VCaP (cell line): ENCODE results near the gene RET.

Experiments used
- H3K27ac ChIP-seq: fragments of 450-650 bp; 2 replicates; pipeline ENCODE4 v1.5.1; 2017
- TF ChIP-seq, protein P1 (sequence below): fragments of 450-650 bp; conservative IDR thresholded peaks from 2 replicates; pipeline ENCODE4 v1.5.1; 2017; ENCODE audit warnings: mild to moderate bottlenecking, moderate library complexity

RET gene

DNA sequence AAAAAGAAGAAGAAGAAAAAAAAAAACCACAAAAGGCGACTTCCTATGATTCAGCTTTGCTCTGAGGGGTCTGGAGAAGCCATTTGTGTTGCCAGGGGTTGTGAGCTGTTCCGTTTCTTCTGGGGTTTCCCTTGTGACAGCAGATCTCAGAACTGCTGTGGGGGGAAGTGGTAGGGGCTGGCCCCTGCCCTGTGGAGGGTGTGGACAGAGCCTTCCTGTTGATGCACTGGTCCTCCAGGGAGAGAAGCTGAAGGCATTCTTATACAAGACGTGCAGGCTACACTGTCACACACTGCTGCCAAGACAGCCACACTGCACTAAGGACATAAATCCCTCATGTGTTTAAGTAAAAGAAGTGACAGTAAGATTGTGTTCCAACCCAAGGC lies 44.1 kb downstream of the RET start:
- TF ChIP-seq, protein P1, sequence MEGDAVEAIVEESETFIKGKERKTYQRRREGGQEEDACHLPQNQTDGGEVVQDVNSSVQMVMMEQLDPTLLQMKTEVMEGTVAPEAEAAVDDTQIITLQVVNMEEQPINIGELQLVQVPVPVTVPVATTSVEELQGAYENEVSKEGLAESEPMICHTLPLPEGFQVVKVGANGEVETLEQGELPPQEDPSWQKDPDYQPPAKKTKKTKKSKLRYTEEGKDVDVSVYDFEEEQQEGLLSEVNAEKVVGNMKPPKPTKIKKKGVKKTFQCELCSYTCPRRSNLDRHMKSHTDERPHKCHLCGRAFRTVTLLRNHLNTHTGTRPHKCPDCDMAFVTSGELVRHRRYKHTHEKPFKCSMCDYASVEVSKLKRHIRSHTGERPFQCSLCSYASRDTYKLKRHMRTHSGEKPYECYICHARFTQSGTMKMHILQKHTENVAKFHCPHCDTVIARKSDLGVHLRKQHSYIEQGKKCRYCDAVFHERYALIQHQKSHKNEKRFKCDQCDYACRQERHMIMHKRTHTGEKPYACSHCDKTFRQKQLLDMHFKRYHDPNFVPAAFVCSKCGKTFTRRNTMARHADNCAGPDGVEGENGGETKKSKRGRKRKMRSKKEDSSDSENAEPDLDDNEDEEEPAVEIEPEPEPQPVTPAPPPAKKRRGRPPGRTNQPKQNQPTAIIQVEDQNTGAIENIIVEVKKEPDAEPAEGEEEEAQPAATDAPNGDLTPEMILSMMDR, result no peak
- no peak overlapping the region for H3K27ac ChIP-seq

DNA sequence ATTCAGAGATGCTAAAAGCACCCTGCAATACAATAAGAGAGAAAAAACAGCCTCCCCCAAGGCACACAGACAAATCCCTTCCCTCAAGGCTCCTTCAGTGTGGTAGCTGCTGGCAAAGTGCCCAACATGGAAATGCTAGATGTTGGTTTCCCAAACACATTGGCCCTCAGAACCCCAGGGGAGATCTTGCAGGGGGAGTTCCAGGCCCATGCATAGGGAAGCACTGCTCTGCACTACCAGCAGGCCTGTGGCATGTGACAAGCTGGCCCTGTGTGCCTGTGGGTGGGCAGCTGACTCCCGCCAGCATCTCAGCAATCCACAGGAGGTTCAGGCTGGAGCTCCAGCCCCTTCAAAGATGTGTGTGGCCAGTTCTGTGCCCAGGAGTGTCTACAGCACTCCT lies 44.6 kb downstream of the RET start:
- TF ChIP-seq, protein P1, result no peak
- H3K27ac ChIP-seq, result no peak overlapping the region

DNA sequence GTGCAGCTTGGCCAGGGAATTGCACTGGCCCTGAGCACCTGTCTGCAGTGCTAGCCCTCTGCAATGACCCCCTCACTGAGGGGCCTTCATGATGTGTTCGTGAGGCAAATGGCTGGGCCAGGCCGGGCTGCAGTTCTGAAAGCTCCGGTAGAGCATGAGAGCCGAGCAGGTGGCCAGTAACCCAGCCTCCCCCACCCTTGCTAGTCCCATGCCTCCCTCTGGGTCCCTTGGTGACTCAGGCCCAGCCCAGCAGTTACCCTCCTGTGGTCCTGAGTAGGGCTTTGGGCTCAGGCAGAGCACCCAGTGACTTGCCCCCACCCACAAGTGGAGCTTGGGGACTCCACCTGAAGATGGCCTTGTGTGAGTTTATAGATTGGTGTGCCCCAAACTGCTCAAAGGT lies 45.2 kb downstream of the RET start:
- TF ChIP-seq, protein P1, result no peak

DNA sequence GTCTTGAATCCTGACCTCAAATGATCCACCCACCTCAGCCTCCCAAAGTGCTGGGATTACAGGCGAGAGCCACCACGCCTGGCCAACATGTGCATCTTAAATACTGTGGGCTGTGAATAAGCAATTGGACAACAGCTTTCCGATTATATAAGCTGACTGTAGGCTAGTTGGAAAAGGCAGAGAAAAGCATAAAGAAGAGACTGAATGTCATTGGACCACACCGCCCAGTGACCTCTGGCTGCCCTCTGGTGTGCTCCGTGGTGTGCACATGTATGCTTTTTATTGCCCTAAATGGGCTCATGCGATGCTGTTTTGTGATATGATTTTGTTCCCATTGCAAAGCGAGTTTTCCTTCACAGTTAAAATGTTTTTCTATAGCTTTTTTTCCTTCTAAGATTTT lies 46.0 kb downstream of the RET start:
- TF ChIP-seq, protein P1, result no peak
- no peak overlapping the region for H3K27ac ChIP-seq

More for the DNA sequence above, 45.2 kb downstream of the RET start:
- H3K27ac ChIP-seq, result no peak overlapping the region

DNA sequence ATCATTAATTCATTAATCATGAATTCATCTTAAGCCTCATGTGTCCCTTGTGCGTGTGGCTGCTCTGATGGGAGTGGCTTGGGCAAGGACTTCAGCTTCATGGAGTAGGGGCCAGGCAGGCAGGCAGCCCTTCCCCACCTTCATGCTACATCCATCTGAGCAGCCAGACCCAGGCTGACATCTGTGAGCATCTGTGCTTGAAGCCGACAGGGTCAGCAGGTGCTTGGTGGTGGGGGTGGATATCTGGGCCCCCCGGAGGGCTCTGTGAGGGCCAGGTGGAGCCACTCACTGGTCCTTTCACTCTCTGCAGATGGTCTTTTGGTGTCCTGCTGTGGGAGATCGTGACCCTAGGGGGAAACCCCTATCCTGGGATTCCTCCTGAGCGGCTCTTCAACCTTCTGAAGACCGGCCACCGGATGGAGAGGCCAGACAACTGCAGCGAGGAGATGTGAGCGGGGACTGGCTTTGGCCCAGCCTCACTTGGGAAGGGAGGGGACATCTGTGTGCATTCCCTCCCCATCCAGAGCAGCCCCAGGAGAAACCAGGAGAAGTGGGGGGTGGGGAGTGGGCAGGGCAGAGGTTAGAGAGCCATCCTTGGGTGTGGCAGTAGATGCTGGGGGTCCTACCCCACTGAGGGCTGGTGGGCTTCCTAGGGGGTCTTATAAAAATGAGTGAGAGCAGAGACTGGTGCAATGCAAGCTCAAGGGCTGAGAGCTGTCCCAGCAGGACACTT lies 46.7 kb downstream of the RET start:
- no peak overlapping the region for H3K27ac ChIP-seq
- TF ChIP-seq, protein P1, result no peak

DNA sequence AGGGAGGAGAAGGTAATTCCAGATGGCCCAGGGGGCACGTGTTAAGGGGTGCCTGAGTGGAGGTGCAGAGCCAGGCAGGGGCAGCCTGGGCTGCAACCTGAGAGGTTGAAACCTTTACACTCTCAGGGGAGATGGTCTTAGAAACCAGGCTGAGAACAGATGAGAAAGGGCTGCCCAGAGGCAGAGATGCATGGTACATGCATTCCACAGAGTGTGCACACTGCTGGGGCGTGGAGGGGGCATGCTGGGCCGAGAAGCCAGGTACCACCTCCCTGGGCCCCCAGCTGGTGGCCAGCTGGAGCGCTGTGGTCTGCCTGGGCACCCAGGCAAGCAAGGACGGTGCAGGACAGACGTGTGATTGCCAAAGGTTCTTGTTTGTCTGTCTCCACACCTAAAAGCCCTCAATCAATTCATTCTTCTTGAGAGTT lies 47.2 kb downstream of the RET start:
- TF ChIP-seq, protein P1, result no peak
- no peak overlapping the region for H3K27ac ChIP-seq

DNA sequence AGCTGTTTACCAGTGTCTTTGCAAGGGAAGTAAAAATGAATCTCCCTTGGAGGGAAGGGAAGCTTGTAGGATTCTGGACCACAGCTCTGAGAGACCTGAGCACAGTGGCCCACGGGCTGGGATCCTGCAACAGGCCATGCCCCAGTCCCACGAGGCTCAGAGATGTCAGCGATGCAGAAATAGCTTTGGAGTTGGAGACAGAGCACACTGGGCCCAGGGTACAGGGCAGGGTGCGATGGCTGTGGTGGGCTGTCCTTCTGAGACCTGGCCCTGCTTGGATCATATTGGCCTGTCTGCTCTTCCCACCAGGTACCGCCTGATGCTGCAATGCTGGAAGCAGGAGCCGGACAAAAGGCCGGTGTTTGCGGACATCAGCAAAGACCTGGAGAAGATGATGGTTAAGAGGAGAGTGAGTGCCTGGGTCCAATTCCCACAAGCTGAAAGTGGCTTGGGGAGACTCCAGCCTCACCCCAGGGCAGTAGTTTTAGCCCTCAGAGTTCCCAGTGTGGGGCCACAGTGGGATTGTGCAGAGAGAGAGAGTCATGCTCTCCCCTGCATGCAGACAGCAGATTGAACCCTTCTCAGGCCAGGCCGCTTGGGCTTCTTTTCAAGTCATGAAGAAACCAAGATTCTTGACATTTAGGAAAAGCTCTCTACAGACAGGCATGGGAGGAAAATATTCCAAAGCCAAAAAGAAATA lies 47.9 kb downstream of the RET start:
- H3K27ac ChIP-seq, result no peak overlapping the region
- TF ChIP-seq, protein P1, result no peak
